GM21390 (cell line): ENCODE results near the gene ITGA7.
A peak's percentile ranks its signal among the peaks of the same experiment; 100 is the strongest.

Experiments
- ATAC-seq: cut with Tn5 transposase; IDR thresholded peaks from one replicate; pipeline ENCODE4 v1.9.1; 2021; ENCODE audit not compliant: unreplicated experiment

The ITGA7 gene

GRCh38 chr12:55736780-55737580 is 29.3 kb upstream of the ITGA7 start:
- no peak for ATAC-seq

GRCh38 chr12:55736076-55736475 is 28.4 kb upstream of the ITGA7 start:
- no peak for ATAC-seq

GRCh38 chr12:55734595-55734994 is 26.9 kb upstream of the ITGA7 start:
- no peak for ATAC-seq

- ATAC-seq, result no peak
Measured at GRCh38 chr12:55733858-55734257, 26.2 kb upstream of the ITGA7 start.

- ATAC-seq, result no peak
Measured at GRCh38 chr12:55733021-55733555, 25.4 kb upstream of the ITGA7 start.

GRCh38 chr12:55732288-55732687 is 24.6 kb upstream of the ITGA7 start:
- ATAC-seq, result no peak

- ATAC-seq, result peak; percentile 42
Measured at GRCh38 chr12:55729819-55730818, 22.4 kb upstream of the ITGA7 start.

- ATAC-seq, result peak; percentile 65
Measured at GRCh38 chr12:55728939-55729818, 21.5 kb upstream of the ITGA7 start, which contains the start of gene CD63. CD63 (minus strand) TSS chr12:55729009; CDS start chr12:55728341, 668 bp downstream.

- peak; percentile 17 for ATAC-seq
Measured at GRCh38 chr12:55728186-55728938, 20.7 kb upstream of the ITGA7 start.

GRCh38 chr12:55727643-55728185 is 20.0 kb upstream of the ITGA7 start:
- ATAC-seq, result no peak

- no peak for ATAC-seq
Measured at GRCh38 chr12:55726971-55727370, 19.3 kb upstream of the ITGA7 start.

- ATAC-seq, result no peak
Measured at GRCh38 chr12:55725556-55725955, 17.9 kb upstream of the ITGA7 start.

- no peak for ATAC-seq
Measured at GRCh38 chr12:55724940-55725309, 17.2 kb upstream of the ITGA7 start.

- ATAC-seq, result no peak
Measured at GRCh38 chr12:55724226-55724939, 16.7 kb upstream of the ITGA7 start.

- no peak for ATAC-seq
Measured at GRCh38 chr12:55723516-55724225, 16.0 kb upstream of the ITGA7 start.

GRCh38 chr12:55722948-55723347 is 15.2 kb upstream of the ITGA7 start:
- no peak for ATAC-seq

- ATAC-seq, result no peak
Measured at GRCh38 chr12:55721601-55722213, 14.0 kb upstream of the ITGA7 start.
